Stimulated activated CD4-positive, alpha-beta T cell treated with anti-CD3 and anti-CD28 coated beads, Interleukin-1b, Interleukin-23, amount 100 ng/mL, for 1 hour (primary cell): ENCODE results near the gene E2F3.
A peak's percentile ranks its signal among the peaks of the same experiment; 100 is the strongest.

Source experiments
- DNase-seq, 2 donors: peaks; one replicate each; pipeline ENCODE4 v3.0.0-alpha.2; 2020; ENCODE audit warnings: low read depth in 2 of 2

E2F3 gene

DNA sequence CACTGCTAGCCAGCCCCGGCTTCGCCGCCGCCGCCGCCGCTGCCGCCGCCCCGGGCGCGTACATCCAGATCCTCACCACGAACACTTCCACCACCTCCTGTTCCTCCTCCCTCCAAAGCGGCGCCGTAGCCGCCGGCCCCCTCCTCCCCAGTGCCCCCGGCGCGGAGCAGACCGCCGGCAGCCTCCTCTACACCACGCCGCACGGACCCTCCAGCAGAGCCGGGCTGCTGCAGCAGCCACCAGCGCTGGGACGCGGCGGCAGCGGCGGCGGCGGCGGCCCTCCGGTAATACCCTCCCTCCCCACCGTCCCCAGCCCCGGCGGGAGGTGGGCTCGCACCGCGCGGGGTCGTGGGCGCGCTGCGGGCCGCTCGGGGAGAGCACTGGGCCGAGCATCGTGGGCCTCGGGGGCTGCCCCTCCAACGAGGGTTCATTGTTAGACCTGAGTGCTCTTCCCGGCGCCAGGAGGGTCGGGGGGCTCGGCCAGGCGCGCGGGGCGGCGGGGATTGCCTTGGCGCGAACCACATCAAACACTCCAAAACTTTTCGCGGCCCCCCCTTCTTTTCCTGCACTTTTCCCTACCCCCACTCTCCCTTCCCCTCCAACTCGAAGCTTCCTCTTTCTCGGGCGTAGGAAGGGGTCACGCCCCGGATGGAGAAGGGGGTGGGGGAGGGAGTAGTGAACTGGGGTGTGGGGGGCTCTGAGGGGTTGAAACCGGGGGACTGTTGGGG lies 827 bp downstream of the E2F3 start:
- peak in 1 of 2 donors; percentile 17 for DNase-seq

DNA sequence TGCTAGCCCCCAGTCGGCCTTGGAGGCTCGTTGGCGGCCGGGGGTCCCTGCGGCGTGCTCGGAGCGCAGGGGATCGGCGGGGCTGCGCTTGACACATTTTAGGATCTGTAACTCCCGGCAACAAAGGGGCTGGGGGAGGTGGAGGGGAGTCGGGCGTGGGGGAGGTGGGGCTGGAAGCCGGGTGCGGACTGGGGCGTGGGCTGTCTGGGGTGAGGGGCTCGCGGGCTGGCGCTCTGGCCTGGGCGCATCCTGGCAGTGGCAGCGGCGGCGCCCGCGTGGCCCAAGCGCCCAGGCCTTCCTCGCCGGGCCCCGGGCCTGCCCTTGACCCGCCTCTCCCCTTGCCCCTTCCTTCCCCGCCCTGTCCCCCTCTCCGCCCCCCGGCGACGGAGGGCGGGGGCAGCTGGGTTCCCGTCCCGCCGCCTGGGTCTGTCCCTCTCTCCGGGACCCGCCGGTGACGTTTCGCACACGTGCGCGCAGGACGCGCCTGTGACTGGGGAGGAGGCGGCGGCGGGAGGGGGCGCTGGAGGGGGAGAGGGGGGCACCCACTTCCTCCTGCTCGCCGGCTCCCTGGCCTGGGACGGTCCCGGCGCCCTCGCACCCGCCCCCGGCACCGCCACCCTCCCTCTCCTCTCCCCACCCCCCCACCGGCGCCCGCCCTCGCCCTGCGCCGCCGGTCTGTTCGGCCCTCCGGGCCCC lies 1.5 kb downstream of the E2F3 start:
- DNase-seq, result peak; percentile 50 to 79

- peak in 1 of 2 donors; percentile 65 for DNase-seq
These were observed 2.3 kb downstream of the E2F3 start for GRCh38 chr6:20403766-20404640.

GRCh38 chr6:20404641-20405032 lies 3.0 kb downstream of the E2F3 start:
- DNase-seq, result peak; percentile 28 to 36

GRCh38 chr6:20408851-20409250 lies 7.2 kb downstream of the E2F3 start:
- DNase-seq, result no peak

GRCh38 chr6:20409427-20409971 lies 7.8 kb downstream of the E2F3 start:
- no peak for DNase-seq

DNA sequence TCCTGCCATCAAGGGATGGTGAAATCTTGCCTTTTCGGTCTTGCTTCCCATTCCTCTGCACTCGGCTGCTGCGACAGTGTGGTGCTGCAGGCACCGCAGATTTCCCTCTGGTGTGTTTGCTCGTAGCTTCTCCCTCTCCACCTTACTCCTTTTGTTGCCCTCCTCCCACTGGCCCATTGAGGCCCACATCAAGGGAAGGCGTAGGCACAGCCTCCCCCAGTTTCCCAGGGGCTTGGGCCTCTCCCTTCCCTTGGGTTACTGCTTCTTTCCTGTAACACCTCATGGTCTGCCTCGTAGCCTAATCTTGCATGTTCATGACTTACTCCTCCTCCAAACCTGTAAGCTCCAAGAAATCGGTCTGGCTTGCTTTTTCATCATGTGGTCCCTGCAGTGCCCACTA lies 9.9 kb downstream of the E2F3 start:
- DNase-seq, result no peak

DNA sequence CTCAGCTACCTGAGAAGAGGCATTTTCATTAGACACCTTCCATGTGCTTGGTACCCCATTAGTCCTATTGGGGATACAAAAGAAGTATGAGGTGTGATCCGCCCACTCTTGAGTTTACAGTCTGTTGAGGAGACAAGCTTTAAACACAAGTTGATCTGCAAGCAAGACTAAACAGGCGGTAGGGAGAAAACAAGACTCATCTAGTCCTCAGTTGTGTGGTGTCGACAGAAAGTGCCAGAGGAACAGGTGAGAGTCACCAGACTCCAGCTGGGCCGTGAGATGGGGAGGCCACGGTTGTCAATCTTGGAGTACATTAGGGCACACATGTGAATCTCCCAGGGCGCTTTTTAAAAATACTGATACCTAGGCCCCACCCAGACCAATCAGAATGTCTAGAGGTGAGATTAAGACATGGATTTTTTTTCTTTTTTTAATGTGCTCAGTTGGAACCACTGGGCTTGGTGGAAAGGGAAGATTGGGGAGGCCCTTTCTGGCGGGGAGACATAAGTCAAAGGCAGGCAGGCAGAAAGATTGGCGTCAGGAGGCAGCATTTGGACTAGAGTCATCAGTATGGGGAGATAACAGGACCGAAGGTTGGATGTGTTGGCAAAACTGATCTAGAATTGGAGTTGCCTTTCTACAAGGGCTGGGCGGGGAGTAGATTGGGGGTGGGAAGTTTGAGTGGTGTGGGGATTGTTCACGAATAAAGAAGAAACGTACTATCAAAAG lies 10.4 kb downstream of the E2F3 start:
- no peak for DNase-seq

GRCh38 chr6:20412682-20413073 lies 11.0 kb downstream of the E2F3 start:
- no peak for DNase-seq

- DNase-seq, result no peak
These were observed 12.1 kb downstream of the E2F3 start for GRCh38 chr6:20413826-20414225.

DNA sequence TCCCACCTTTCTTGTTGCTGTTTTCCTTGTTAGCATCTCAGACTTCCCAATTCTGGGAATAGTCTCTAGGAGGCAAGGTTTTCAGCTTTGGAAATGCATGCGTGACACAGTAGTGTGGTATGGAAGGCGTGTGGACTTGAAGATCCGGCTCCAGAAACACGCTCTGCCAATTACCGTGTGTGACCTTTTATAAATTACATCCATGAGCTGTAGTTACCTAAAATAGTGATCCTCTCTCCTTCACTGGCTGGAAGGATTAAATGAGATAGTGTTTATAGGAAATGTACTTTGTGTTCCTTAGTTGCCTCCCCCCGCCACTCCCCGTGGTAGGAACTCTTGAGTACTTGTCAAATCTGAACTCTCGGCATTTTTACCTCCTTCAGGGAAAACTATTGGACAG lies 13.0 kb downstream of the E2F3 start:
- DNase-seq, result no peak

DNA sequence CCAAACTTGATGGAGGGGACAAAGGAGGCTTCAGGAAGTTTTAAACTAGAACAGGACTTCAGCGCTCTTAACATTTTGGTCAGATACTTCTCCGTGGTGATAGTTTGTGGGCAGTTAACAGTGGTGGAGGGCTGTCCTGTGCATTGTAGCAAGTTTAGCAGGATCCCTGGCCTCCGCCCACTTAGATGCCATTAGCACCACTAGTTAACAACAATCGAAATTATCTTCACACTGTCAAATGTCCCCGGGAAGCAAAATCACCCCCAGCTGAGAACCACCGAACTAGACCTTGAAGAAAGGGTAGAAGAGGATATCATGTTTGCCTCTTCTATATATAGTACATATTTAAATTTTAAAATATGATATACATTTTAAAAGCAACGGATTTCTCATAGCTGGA lies 13.6 kb downstream of the E2F3 start:
- DNase-seq, result no peak

DNA sequence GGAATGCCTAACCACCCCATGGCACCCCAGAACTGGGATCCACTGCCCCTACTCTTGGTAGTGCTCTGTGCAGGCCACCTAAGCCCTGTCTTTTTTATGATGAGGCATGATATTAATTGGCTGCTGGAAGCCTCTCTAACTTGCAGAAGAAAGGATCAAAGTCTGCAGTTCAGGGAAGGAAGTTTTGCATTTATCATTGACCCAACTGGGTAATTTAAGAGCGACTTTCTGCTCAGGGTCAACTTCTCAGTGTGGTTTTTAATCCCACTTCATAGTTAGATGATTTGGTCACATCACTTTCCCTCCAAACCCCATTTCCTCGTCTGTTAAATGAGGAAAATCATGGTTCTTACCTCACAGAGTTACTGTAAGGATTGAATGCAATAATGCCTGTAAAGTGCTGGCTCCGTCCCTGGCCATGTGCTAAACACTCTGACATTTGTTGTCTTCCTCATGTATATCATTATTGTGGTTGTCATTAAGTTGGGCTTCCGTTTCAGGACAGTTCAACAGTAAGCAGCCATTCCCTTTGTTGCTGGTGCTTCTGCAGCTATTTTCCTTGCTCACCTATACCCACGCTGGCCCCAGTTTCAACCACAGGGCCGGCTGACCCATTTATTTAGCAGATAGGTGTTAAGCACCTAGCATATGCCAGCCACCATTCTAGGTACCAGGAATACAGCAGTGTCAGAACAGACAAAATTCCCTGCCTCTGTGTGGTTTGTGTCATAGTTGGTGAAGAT lies 14.2 kb downstream of the E2F3 start:
- no peak for DNase-seq

DNA sequence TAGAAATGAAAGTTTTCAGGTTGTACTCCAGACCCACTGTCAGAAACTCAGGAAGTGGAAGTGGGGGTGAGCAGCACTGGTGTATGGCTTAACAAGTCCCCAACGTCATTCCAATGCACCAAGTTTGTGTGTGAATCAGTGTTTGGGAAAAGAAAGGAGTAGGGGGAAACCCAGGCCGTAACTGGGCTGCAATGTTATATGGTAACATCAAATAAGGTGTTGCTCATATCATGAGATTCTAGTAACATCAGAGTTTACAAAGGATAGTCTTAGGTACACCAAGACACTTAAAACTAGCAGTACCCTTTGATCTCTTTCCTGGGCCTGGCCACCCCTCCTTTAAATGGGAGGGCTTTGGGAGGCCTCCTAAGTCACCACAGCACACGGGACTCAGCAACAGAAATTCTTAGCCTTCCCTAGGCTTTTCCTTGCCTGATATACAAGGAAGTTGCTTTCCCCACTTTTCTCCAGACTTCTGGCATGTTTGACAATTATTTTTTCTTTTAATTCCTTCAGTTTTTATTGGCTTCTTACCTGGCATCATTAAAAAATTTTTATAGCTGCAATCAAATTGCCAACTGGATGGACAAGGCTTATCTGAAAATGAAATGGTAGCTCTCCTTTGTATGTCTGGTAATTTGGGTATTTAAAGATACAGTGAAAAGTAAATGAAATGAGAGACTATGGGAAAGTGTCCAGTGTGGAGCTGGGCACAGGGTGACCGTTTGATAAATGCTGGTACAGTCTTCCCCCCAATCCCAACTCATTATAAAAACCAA lies 15.1 kb downstream of the E2F3 start:
- DNase-seq, result no peak

- no peak for DNase-seq
These were observed 16.1 kb downstream of the E2F3 start for GRCh38 chr6:20417819-20418218.

DNA sequence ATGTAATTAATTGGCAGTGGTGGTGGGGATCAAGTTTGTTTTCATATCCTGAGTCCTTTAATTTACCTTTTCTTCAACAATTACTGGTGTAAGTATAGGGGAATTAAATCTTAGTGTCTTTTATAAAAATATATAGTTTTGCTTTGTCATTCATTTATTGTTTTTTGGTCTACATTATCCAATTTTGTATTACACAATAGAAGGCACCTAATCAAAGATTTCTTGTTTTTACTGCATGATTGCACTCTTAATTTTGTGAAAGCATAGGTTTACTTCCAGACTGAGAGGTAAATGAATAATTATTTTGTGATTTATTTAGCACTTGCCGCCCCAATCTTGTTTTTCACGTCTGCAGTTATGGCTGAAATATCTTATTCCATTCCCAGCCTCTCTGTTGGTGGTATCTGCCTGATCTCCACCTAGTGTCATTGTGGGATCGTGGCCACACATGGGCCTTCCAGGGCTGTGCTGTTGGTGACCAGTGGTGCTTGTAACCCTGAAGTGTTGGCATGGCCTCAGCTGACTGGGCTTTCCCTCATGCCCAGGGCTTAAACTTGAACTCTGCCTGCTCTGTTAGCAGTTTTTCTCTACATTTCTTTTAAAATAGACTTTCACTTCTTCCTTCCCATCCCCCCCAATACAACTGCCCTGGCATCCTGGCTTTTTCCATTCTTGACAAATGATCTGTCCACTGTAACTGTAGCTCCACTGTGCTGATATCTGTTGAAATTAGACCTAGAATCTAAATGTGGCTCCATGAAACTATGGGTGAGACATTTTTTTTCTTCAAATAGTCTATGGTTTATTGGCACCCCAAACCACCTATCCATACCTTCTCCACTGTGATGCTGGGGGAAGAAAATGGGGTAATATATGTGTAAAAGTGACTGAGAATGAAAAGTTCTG lies 24.8 kb downstream of the E2F3 start:
- DNase-seq, result no peak

DNA sequence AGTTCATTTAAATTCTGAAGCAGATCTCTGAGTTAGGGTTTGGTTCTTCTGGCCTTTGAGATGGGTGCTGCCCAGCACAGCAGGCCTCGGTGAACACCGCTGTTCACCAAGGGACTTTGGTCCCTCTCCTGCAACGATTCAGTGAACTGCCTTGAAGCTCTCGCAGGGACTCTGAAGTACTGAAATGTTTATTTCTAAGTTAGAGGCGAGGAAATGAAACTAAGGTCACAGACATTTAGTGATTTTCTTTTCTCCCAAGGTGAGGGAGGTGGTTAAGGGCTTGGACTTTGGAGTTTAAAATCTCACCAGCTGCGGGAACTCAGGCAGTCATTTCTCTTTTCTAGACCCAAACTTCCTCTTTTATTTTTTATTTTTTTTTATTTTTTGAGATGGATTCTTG lies 26.2 kb downstream of the E2F3 start:
- no peak for DNase-seq

DNA sequence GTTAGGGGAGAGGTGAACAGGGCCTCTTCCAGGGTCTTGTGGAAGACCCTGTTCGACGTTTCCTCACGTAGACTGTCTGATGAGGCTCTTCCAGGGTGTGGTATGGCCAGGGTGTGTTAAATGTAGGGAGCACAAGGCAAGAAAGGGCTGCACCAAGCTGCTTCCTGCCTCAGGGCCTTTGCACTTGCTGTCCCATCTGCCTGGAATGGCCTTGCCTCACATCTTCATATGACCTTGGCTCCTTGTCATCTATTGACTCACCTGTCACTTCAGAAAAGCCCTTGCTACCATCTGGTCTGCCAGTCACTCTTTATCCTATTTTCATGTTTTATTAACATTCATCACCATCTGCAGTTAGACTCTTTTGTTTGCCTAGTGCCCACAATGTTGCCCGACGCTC lies 31.0 kb downstream of the E2F3 start:
- no peak for DNase-seq

DNA sequence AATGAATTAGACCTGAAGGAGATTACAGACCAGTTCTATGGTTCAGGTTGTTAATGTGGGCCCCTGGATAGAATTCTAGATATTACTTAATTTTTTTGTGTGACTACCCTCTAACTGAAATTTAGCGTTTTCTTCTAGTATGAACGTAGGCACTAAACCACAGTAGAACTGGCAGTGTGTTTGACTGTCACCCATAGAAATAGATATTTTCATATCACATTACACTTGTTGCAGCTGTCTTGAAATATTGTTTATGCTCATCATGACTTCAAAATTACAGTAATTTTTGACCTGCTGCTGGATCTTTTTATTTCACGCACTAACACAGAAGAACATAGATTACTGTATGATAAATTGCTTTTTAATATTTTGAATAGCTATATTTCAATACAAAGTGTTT lies 31.6 kb downstream of the E2F3 start:
- DNase-seq, result no peak
